Left colon (tissue), 2 donors: ENCODE results near the gene STARD10. TPM values are rescaled to one million over a fixed set of nuclear protein-coding genes. Genes with fewer than 3 reads are reported as not detected.

Source experiments
- ATAC-seq: fragments of 200-7000 bp; cut with Tn5 transposase; one replicate; pipeline ENCODE4 v1.9.1; 2020; ENCODE audit warnings: mild to moderate bottlenecking, moderate library complexity
- DNase-seq, 2 donors: peaks; one replicate each; pipeline ENCODE4 v3.0.0-alpha.2; 2020
- intact Hi-C, 2 donors: fragments of 100-400 bp; cut with DNase I in 1 of 2; cut with micrococcal nuclease in 1 of 2; formaldehyde crosslinking; loops; one replicate each; pipeline versions ENCODE4 v1.11.2 to v1.14.0; 2022; cut with DNase I, micrococcal nuclease
- total RNA-seq, 2 donors: library from RNA; stranded (reverse); fragmentation: NEBNext Ultra II Directional; extraction: Animal tissue kit (Norgen Biotek cat#: 25700); gene quantifications; one replicate each; pipeline ENCODE4 v1.2.1, GENCODE V29; 2021
- donor health status: DM: no; HTN: no; CAD: no.
- donor health status: DM: yes; HTN: yes; CAD: no.

The STARD10 gene
- total RNA-seq, 2 donors from 2014 or later, result 417 to 464 TPM

- ATAC-seq, result no peak
- no peak for DNase-seq
These were observed 18.3 kb downstream of the STARD10 start for GRCh38 chr11:72775288-72776110.

GRCh38 chr11:72774499-72774898 lies 19.3 kb downstream of the STARD10 start:
- intact Hi-C loops, result no loop called here
- DNase-seq (no peak), ATAC-seq (no peak)

More at GRCh38 chr11:72775288-72776110, 18.3 kb downstream of the STARD10 start:
- intact Hi-C loops, result no loop called here

DNA sequence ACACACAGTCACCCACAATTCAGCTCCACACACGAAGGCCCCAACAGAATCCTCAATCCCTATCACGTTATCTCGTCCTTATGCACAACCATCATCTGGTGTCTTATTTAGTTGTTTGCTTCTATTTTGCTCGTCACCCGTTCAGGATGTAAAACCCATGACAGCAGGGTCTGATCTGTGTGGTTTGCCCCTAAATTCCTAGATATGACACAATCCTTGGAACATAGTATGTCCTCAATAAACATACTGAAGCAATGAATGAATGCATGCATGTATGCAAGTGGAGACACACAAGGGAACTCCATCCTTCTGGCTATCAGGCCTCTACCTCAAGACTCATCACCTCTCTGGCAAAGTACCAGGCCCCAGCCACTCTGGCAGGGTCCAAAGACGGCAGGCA lies 20.2 kb downstream of the STARD10 start:
- ATAC-seq, result no peak
- intact Hi-C loops, result no loop called here
- no peak for DNase-seq

GRCh38 chr11:72773291-72773690 lies 20.6 kb downstream of the STARD10 start:
- ATAC-seq, result no peak
- DNase-seq, result no peak
- intact Hi-C loops, result no loop called here

- intact Hi-C loops, result no loop called here
- DNase-seq (no peak), ATAC-seq (no peak)
These were observed 21.8 kb downstream of the STARD10 start for GRCh38 chr11:72772059-72772458.

GRCh38 chr11:72771507-72771906 lies 22.3 kb downstream of the STARD10 start:
- intact Hi-C loops, result no loop called here
- DNase-seq (no peak), ATAC-seq (no peak)

DNA sequence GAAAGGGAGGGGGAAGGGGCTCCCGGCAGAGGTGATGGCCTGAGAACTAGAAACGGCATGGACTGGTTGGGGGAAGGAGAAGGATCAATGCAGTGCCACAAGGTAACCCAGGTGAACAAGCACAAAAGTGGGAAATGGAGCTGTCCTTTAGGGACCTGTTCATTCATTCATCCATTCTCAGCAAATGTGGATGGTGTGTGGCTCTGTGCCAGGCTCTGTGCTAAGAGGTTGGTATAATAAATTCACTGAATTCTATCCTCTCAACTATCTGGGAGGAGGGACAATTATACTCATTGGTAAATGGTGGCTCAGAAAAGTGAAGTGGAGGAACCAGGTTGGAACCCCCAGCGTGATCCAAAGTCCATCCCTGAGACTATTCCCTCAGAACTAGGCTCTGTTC lies 23.0 kb downstream of the STARD10 start:
- intact Hi-C loops, result no loop called here
- ATAC-seq, result no peak

GRCh38 chr11:72769680-72770079 lies 24.2 kb downstream of the STARD10 start:
- no peak for DNase-seq
- intact Hi-C loops, result no loop called here
- no peak for ATAC-seq

More for the DNA sequence above, 23.0 kb downstream of the STARD10 start:
- DNase-seq, result peak in 1 of 2 donors; percentile 46

GRCh38 chr11:72768581-72768980 lies 25.3 kb downstream of the STARD10 start:
- intact Hi-C loops, result no loop called here
- no peak for ATAC-seq

GRCh38 chr11:72767203-72768062 lies 26.4 kb downstream of the STARD10 start:
- ATAC-seq, result no peak

More at GRCh38 chr11:72768581-72768980, 25.3 kb downstream of the STARD10 start:
- DNase-seq, result no peak

GRCh38 chr11:72766152-72766902 lies 27.5 kb downstream of the STARD10 start:
- ATAC-seq (peak; percentile 29), DNase-seq (no peak)
- intact Hi-C loops, result no loop called here

More at GRCh38 chr11:72767203-72768062, 26.4 kb downstream of the STARD10 start:
- no peak for DNase-seq
- intact Hi-C loops, result no loop called here

- DNase-seq, result peak; percentile 79 to 85
- peak; percentile 90 for ATAC-seq
- intact Hi-C loops, result no loop called here
These were observed 29.3 kb downstream of the STARD10 start for GRCh38 chr11:72764503-72764902.

DNA sequence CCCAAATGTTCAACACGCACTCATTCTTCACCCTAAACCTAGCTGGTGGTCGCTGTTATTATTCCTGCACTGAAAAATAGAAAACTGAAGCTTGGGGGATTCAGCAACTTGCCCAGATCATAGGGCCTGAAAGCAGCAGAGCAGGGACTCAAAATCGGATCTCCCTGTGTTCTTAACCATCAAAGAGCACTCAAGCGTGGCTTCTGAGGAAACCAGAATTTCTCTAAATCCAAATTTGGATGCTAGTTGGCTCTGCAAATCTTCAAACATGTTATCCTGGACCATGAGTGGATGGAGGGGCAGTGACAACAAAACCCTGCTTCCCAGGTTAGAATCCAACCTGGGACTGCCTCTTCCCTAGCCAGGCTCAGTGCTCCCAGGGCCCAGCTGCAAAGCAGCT lies 30.0 kb downstream of the STARD10 start:
- no peak for ATAC-seq
- DNase-seq, result no peak
- intact Hi-C loops, result no loop called here

DNA sequence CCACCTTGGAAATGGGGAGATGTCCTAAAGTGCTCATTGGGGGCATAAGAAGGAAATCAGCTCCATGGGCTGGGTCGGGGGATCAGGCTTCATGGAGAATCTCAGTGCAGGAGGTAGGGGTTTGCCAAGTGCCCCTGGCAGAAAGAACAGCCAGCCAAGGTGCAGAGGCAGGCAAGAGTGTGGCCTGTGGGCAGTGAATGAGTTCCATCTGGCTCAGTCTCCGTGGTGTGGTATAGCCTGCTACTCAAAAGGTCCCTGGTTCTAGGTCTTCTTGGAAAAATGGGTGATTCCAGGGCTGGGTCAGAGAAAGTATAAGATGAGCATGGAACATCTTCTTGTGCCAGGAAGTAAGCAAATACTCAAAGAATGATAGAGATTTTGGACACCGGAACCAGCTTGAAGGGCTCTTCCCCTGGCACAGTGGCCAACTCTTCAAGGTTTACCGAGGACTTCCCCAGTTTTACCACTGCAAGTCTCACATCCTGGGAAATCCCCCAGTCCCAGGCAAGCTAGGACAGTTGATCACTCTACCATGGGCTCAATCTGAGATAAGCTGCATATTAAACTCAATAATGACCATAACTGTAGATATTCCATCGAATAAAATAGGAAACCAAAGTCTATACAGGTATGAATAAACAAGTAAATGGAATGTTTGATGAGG lies 31.1 kb downstream of the STARD10 start:
- intact Hi-C loops, result no loop called here
- no peak for DNase-seq
- no peak for ATAC-seq

- ATAC-seq, result no peak
- DNase-seq, result no peak
- intact Hi-C loops, result no loop called here
These were observed 33.1 kb downstream of the STARD10 start for GRCh38 chr11:72760539-72761405.

DNA sequence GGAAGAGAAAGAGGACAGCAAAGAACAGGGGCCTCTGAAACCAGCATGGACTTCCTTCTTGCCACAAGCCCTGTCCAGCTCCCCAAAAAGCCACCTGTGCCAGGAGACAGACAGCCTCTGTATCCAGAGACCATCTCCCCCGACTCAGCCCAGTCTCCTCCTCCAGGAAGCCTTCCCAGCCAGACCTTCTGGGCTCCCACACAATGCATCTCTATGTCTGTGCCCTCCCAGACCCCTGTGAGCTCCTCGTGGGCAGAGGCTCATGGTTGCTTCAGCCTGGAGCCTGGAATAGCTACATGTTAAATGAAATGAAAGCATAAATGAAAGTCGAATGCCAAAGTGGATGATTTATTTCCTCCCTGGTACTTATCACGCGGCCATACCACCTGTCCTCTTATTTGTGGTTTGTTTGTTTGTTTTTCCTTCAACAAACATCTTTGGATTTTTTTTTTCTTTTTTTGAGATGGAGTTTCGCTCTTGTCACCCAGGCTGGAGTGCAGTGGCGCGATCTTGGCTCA lies 34.3 kb downstream of the STARD10 start:
- intact Hi-C loops, result no loop called here
- DNase-seq, result no peak
- ATAC-seq, result no peak

DNA sequence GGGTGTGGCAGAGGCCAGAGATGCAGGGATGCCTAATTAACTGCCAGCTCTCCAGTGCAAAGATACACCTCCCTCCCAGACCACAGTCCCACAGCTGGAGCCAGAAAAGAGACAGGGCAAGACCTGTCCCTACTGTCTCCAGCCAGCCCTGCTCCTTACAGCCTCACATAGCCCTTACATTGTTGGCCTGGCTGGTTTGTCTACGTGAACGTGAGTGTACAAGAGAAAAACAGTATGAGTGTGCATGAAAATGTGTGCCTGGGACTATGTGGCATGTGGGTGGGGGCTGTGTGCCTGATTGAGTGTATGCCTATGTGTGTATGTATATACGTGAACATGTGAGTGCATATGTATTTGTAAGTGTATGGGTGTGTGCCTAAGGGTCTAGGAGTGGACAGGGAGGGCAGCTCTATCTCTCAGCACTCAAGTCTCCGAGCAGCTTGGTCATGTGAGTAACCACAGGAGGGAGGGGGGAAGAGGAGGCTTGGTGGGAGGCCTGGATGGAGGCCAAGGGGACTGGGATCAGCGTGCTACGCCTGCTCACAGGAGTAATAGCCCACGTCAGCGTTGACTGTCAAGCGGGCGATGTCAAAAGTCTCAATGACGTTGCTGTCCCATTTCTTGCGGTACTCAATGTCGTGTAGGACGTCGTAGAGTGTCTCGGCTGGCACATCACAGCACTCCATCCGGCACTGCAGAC lies 35.0 kb downstream of the STARD10 start:
- DNase-seq (no peak), ATAC-seq (no peak)
- intact Hi-C loops, result no loop called here
